Jurkat, Clone E6-1 (cell line): ENCODE results near the gene DPEP2NB.
"Not testable (repeated sequence)": the region's sequence is repeated elsewhere in the genome, so short reads cannot be mapped to it uniquely, and the experiment has no call there.

Experiments
- DNase-seq: peaks from one replicate; pipeline ENCODE4 v3.0.0-alpha.2; 2011; ENCODE audit warnings: low read depth, low spot score
- H3K4me3 ChIP-seq: 2 replicates; pipeline ENCODE4 v1.5.1; 2011; ENCODE audit warnings: mild to moderate bottlenecking, low read length, control low read depth, moderate library complexity

The DPEP2NB gene

GRCh38 chr16:67990018-67990386, 25.7 kb downstream of the DPEP2NB start:
- DNase-seq = no peak
- H3K4me3 ChIP-seq = no peak overlapping the region

- no peak overlapping the region for H3K4me3 ChIP-seq
- DNase-seq = no peak
Observed at GRCh38 chr16:67989322-67990017, 26.2 kb downstream of the DPEP2NB start.

GRCh38 chr16:67988675-67989074, 27.0 kb downstream of the DPEP2NB start:
- no peak overlapping the region for H3K4me3 ChIP-seq
- DNase-seq = no peak

GRCh38 chr16:67987460-67988160, 28.1 kb downstream of the DPEP2NB start:
- DNase-seq = no peak
- no peak overlapping the region for H3K4me3 ChIP-seq

- no peak overlapping the region for H3K4me3 ChIP-seq
- no peak for DNase-seq
Observed at GRCh38 chr16:67986949-67987348, 28.8 kb downstream of the DPEP2NB start.

GRCh38 chr16:67982011-67982696, 33.6 kb downstream of the DPEP2NB start:
- no peak overlapping the region for H3K4me3 ChIP-seq
- no peak for DNase-seq

- no peak for DNase-seq
- H3K4me3 ChIP-seq = no peak within 1 kb of the TSS
Observed at GRCh38 chr16:67979955-67980678, 35.6 kb downstream of the DPEP2NB start, which contains the start of gene DPEP3. TSS of gene DPEP3 (minus strand) at chr16:67980499. CDS start at chr16:67980380, 119 bp downstream.

- DNase-seq = no peak
- H3K4me3 ChIP-seq = no peak overlapping the region
Observed at GRCh38 chr16:67977469-67978227, 38.1 kb downstream of the DPEP2NB start.

- no peak overlapping the region for H3K4me3 ChIP-seq
- DNase-seq = no peak
Observed at GRCh38 chr16:67977005-67977404, 38.7 kb downstream of the DPEP2NB start.

- H3K4me3 ChIP-seq = no peak overlapping the region
- DNase-seq = no peak
Observed at GRCh38 chr16:67976205-67976604, 39.5 kb downstream of the DPEP2NB start.

- no peak for DNase-seq
- H3K4me3 ChIP-seq = no peak overlapping the region
Observed at GRCh38 chr16:67975321-67976105, 40.2 kb downstream of the DPEP2NB start.

- H3K4me3 ChIP-seq, DNase-seq: not testable (repeated sequence)
Observed at GRCh38 chr16:67972285-67972684, 43.4 kb downstream of the DPEP2NB start.

- no peak overlapping the region for H3K4me3 ChIP-seq
- no peak for DNase-seq
Observed at GRCh38 chr16:67971111-67971510, 44.6 kb downstream of the DPEP2NB start.

GRCh38 chr16:67969254-67970039, 46.3 kb downstream of the DPEP2NB start:
- DNase-seq = no peak
- peak overlapping the region; percentile 61; the same call in 1 of the 2 replicates for H3K4me3 ChIP-seq

GRCh38 chr16:67968400-67969253, 47.1 kb downstream of the DPEP2NB start, which contains the start of gene SLC12A4:
TSS of gene SLC12A4 (minus strand) at chr16:67968637. CDS start at chr16:67968553, 84 bp downstream.
- peak; percentile 79 for DNase-seq
- H3K4me3 ChIP-seq = peak within 1 kb of the TSS; percentile 61

- H3K4me3 ChIP-seq = peak overlapping the region; percentile 61
- DNase-seq = no peak
Observed at GRCh38 chr16:67967958-67968399, 47.7 kb downstream of the DPEP2NB start.
